CD1c-positive myeloid dendritic cell (primary cell): ENCODE data around the gene SPRR5.

Source experiments
- DNase-seq: peaks from one replicate; pipeline ENCODE4 v3.0.0-alpha.2; 2016; ENCODE audit errors: extremely low spot score

SPRR5 gene

DNA sequence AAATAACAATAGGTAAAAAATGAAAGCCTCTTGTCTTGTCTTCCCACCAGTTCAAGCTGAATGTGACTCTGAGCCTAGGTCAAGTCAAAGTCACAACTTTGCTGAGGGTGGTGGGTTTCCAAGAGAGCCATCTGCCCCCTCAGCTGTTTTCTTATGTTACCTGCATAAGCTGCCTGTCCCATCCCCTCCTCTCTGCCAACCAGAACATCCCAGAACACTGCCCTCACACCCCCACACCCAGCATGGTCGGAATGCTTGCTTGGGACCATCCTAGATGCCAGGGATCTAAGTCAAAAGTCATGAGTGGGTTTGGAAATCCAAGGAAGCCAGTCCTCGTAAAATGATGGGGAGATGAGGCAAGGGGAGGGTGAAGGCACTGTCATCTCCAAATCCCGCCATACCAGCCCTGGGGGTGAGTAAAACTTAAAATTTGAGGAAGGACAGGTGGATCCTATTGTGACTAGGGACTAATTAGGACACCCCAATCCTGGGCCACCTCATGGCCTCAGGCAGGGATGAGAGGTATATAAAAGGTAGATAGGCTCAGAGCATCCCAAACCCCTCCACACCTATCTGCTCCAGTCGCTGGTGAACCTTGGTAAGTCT, at the start of gene SPRR5:
Gene SPRR5, plus strand, starts transcription at position 556 of the 606 bp plus-strand sequence. CDS start 1,349 bp downstream, outside the sequence.
- DNase-seq, result no peak

DNA sequence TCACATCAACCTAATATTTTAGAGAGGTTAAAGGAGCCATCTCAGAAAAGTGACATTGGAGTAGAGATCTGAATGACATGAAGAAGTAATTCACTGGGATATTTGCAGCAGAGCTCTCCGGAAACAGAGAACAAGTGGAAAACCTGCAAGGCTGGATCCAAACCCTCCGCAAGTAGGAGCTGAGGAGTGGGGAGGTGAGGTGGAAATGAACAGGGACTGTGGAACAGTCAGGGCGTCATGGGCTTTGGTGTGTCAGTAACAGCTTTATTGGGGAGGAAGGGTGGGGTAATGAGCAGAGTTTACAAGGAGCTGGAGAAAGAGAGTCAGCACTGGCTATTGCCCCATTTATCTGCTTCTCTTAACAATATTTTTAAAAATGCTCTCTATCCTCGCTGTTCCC, 48.0 kb upstream of the SPRR5 start:
- no peak for DNase-seq

GRCh38 chr1:152899883-152900282, 47.1 kb upstream of the SPRR5 start:
- no peak for DNase-seq

- DNase-seq, result no peak
These were observed 45.4 kb upstream of the SPRR5 start for GRCh38 chr1:152901631-152902030.

- no peak for DNase-seq
These were observed 44.4 kb upstream of the SPRR5 start for GRCh38 chr1:152902636-152903035.

DNA sequence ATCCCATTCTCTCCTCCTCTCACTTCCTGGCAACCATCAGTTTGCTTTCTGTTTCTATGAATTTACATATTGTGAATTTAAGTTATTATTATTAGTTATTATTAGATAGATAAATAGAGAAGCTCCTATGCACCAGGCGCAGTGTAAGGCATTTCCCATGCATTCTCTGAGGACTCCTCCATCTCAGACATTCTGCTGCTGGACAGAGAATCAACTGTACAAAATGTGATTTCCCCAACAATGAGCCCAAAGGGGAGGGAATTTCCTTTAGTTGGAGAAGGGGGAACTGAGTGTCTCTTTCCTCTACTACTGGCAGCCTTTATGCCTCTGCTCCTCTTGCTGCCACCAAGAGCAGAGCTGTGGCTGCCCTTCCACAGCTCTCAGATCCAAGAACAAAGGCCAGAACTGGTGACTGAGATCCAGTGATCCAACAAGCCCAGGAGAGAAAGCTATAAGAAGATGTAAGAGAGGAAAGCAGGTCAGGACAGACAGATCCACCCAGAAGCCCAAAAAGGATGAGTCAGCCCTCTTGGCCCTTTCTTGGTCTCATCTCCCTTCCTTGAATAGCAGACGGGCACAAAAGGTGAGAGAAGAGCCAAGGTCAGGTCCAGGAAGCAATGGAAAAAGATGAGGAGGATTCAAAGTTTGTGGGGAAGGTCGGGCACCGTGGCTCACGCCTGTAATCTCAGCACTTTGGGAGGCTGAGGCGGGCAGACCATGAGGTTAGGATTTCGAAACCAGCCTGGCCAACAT, 42.1 kb upstream of the SPRR5 start:
- no peak for DNase-seq

DNA sequence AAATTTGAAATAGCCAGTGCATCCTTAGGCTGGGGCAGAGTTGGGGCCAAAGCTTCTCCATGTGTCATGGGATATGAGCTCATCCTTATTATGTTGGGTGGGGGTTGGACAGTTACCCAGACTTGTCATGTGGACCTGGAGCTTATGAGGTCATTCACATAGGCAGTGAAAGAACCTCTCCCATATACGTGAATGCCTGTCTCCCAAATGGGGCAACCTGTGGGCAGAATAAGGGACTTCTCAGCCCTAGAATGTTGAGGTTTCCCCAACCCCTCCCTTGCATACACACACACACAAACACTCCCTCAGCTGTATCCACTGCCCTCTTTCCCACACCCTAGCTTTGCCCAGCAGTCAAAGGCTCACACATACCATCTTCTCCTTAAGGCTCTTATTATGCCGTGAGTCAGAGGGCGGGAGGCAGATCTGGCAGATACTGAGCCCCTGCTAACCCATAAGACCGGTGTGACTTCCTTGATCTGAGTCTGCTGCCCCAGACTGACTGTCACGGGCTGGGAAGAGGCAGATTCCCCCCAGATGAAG, 40.9 kb upstream of the SPRR5 start:
- DNase-seq, result no peak

- no peak for DNase-seq
These were observed 39.1 kb upstream of the SPRR5 start, which contains the start of gene IVL for GRCh38 chr1:152907686-152908601. Gene IVL, plus strand, starts transcription at chr1:152908546. Its CDS starts 1,252 bp downstream, at chr1:152909798.

DNA sequence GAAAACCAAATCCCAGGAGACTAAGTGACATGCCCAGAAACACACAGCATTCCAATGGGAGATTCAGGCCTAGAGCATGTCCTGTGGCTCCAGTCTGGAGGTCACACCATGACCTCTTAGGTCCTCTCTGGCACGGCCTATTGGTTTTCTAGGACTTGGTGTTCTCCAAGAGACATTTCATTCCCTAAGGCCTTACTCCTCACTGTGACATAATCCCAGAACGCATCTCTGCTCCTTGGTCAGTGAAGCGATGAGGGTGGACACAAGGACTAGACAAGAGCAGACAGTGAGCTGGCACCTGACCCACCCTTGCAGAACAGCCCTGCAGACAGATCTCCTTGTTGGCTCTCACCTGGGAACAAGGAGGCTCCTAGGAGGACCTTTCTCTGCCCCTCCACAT, 37.8 kb upstream of the SPRR5 start:
- no peak for DNase-seq

GRCh38 chr1:152912471-152912870, 34.5 kb upstream of the SPRR5 start:
- DNase-seq, result no peak

DNA sequence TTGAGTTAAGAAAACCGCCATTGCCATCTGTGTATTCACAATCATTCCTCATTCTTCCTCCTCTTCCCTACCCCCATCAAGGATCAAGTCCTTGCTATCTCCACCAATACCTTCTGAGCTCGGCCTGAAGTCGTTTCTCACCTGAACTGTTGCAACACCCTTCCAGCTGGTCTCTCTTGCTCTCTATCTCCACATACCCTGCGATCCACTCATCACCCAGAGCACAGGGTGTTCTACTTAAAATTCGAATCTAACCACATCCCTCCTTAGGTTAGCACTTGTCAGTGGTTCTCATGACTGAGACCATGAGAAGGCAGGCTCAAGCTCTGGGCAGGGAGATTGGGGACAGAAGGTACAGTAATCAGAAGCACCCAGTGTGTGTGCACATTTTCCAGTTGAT, 34.1 kb upstream of the SPRR5 start:
- no peak for DNase-seq

GRCh38 chr1:152917794-152918193, 29.2 kb upstream of the SPRR5 start:
- no peak for DNase-seq

- no peak for DNase-seq
These were observed 27.9 kb upstream of the SPRR5 start for GRCh38 chr1:152919071-152919470.

DNA sequence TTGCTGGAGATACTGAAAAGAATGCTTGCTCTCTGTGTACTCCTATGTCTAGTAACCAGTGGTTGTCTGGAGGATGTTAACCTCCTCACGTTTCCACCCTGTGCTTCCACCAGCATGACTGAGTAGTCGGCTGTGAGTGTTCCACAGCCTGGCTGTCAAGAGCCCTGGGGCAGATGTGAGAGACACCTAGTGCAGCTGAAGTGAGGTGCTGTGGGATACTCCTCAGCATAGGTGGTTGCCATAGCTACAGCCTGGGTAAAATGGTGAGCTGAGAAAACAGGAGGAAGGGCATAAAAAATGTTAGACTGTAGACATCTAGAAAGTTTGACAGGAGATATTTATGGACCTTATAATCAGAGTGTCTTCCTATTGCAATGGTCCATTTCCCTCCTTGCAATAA, 22.8 kb upstream of the SPRR5 start:
- DNase-seq, result no peak

DNA sequence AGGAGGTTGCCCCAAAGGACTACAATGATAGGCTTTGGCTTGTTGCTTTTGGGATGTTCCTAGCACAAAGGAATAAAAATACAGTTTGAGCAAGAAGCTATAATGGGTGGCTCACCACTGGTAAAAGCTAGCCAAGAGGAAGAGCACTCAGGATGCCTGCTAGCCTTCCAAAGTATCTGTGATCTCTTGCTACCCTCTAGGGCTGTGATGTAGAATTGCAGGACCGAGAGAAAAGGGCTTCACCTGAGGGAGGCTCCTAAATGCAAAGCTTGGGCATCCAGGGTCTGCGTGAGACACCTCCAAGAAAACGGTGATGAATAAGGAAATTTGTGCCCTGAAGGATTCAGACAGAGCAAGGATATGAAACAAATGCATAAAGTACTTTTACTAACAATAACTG, 20.9 kb upstream of the SPRR5 start:
- no peak for DNase-seq

- DNase-seq, result no peak
These were observed 18.3 kb upstream of the SPRR5 start for GRCh38 chr1:152928671-152929070.

GRCh38 chr1:152932170-152932811, 14.7 kb upstream of the SPRR5 start:
- no peak for DNase-seq

DNA sequence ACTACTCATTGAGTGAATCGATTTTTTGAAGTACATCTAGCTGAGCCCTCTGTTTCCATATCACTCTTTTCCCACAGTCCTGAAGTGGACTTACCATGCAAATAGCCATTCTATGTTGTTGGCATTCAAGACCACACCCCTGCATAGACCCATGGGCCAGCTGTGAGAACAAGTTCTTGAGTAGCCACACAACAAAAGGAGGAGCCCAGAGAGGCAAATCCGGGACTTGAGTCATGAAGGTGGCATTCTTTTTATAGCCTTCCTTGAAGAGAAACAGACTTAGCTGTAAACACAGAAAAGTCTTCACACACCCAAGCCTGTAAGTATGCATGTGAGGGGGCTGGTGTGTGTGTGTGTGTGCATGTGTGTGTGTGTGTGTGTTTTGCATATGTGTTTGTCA, 13.8 kb upstream of the SPRR5 start:
- DNase-seq, result no peak

GRCh38 chr1:152940614-152941013, 6.4 kb upstream of the SPRR5 start:
- no peak for DNase-seq

DNA sequence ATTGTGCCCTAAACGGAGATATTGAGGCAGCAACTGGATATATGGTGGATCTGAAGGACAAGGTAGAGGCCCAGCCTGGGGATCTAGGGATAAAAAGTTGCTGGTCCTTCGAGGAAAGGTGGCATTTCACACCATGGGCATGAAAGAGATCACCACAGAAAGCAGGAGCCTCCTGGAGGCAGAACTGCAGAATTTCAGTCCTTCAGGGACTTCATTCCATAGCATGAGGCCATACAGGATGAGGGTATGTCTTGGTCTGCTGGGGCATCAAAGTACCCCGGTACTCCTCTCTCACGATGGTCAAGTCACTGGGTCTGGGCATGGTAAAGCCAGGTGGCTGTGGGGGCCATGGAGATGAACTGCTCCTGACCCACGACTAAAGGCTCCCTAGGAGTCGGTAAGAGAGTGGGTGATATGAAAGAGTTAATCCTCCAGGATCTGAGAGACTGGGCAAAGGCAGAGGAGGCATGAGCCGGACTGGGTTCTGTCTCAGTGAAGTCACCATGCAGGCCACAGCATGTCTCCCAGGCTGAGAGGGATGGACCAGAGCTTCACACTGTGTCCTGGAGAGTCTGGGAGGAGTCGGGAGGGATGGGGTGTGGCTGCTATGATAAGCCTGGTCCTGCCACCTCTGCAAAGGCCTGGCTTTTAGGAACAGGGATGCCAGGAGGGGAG, 5.8 kb upstream of the SPRR5 start:
- DNase-seq, result no peak

- DNase-seq, result no peak
These were observed 4.8 kb upstream of the SPRR5 start for GRCh38 chr1:152942161-152942560.
